ENCODE results near the gene EPHA4. TPM values are rescaled to one million over a fixed set of nuclear protein-coding genes. Genes with fewer than 3 reads are reported as not detected.

Gene EPHA4
- total RNA-seq, 2 experiments from 2014 or later = 6.3 to 7.0 TPM

DNA sequence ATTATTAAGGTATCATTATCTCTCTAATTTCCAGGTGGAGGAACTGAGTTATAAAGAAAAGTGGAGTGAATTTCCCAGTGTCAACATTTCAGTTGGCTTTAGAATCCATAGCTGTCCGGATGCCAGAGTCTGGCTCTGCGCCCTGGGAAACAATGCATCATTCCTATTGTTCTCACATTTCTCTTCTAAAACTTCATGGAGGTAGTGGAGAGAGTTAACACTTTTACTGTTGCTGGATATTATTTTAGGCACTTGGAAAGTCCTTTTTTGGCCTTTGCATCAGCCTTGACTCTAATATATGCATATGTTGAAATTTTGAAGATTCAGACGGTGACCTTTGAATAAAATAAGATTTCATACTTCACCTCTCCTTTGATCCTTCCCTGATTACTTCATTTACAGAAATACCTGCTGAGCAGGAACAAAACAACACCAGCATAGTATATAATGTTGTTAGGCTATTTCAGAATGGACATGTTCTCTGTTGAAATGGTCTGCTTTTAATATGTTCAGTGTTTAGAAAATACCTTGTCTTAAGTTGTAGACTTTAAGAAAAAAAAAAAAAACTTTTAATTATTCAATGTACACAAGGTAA is 148.8 kb downstream of the EPHA4 start:
- intact Hi-C loops (cut with micrococcal nuclease) = no loop called here
- DNase-seq = no peak
- CTCF ChIA-PET = no interaction called here
- no peak overlapping the region for H3K27ac Mint-ChIP-seq
- H3K36me3 Mint-ChIP-seq = peaks cover 20% of the 10 kb centered on the region
- no peak overlapping the region for H3K4me3 Mint-ChIP-seq
- peaks cover 2% of the 10 kb centered on the region for H3K9me3 Mint-ChIP-seq
- POLR2A ChIA-PET = no interaction called here
- H3K27me3 Mint-ChIP-seq = no peaks in the 10 kb centered on the region
- peaks cover 20% of the 10 kb centered on the region for H3K4me1 Mint-ChIP-seq (ENCODE audit: low read depth)

DNA sequence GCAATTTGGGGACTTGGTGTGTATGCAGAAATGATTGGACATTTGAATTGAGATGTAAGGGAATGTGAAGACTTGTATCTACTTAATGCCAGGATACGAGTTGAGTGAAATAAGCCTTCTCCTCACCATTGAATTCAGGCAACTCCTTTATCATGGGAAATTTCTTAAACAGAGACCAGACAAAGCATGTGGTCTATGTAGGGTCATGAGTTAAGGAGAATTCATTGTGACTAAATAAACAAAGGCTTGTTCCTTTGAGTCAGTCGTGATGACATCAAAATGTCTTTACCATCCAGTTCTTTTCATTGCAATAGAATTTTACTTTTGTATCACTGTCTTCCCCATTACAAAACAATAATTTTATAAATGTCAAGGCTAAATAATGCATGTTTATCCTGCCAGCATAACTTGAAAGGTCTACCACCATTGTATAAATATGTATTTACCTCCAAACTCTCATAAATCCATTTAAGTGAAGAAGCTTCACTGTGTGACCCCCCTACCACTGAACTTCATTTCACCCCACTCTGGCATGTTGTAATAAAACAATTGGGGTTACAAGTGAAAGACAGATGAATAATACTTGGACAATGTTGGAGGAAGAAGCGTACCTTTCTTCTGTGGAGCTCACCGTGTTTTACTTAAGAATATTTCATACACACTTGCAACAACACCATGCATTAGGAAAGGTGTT is 149.4 kb downstream of the EPHA4 start:
- Mint-ChIP-seq H3K4me3 (no peak overlapping the region), H3K9me3 (peaks cover 2% of the 10 kb centered on the region), H3K36me3 (peaks cover 20% of the 10 kb centered on the region), H3K4me1 (ENCODE audit: low read depth) (peaks cover 20% of the 10 kb centered on the region), H3K27me3 (no peaks in the 10 kb centered on the region), H3K27ac (no peak overlapping the region)
- POLR2A ChIA-PET = no interaction called here
- DNase-seq = no peak
- intact Hi-C loops (cut with micrococcal nuclease) = no loop called here
- CTCF ChIA-PET = no interaction called here

DNA sequence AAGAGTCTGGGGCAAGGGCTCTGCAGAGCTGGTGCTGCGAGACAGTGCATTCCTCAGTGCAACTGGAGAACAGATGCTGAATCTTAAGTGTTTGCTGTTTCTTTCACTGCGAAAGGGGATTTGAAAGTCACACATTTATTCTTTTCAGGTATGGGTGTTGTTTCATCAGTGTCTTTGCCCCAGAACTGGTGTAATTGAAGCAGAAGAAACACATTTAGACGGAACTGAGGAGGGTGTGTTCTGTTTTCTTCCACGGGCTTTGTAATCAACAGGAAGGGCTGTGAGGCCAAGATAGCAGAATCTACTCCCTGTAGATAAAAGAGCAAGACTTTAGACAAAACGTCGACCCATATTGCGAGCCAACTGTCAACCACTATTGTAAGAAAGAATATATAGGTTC is 151.9 kb downstream of the EPHA4 start:
- Mint-ChIP-seq H3K9me3 (peaks cover 2% of the 10 kb centered on the region), H3K4me3 (peak overlapping the region; percentile 8), H3K4me1 (ENCODE audit: low read depth) (peaks cover 20% of the 10 kb centered on the region), H3K36me3 (peaks cover 15% of the 10 kb centered on the region), H3K27me3 (no peaks in the 10 kb centered on the region), H3K27ac (peak overlapping the region; percentile 44)
- intact Hi-C loops (cut with micrococcal nuclease) = no loop called here
- DNase-seq = no peak
- ChIA-PET POLR2A (no interaction called here), CTCF (no interaction called here)

DNA sequence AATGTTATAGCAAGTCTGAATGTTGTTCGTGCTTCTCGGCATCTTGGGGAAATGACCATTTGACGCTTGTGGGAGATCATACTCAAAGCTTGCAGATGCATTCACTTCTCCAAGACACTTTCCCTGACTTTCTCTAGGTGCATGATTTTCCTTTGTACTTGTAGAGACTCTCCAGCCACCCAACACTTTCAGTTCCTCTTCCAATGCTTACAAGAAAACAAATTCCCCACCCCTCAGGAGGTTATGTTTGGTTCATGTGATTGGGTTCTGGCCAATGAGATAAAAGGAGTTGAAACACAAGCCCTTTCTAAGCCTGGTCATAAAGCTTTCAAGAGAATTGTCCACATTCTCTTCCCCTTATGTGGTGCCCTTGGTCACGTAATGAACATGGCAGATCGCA is 156.3 kb downstream of the EPHA4 start:
- Mint-ChIP-seq H3K4me1 (ENCODE audit: low read depth) (peaks cover 14% of the 10 kb centered on the region), H3K27ac (no peak overlapping the region), H3K36me3 (no peaks in the 10 kb centered on the region), H3K4me3 (no peak overlapping the region), H3K27me3 (peaks cover 2% of the 10 kb centered on the region), H3K9me3 (no peaks in the 10 kb centered on the region)
- POLR2A ChIA-PET = no interaction called here
- DNase-seq = no peak
- intact Hi-C loops (cut with micrococcal nuclease) = no loop called here
- CTCF ChIA-PET = no interaction called here

DNA sequence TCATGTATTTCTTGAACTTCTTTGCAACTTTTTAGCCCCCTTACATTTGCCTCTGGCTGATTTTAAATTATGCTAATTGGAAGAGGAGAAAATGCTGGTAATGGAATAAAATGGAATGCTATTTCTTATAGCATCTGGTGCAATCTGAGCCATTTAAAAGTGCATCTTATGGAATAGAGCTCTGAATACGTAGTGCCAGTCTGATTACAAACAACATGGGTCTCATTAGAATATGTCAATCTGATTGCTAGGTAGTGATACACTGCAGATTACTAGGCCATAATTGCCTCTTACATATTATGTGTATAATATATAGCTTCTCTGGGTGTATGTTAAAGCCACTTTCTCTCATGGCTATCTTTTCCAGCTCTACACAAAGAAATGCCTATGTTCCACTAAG is 159.1 kb downstream of the EPHA4 start:
- H3K9me3 Mint-ChIP-seq = no peaks in the 10 kb centered on the region
- no peaks in the 10 kb centered on the region for H3K4me1 Mint-ChIP-seq (ENCODE audit: low read depth)
- no peak overlapping the region for H3K4me3 Mint-ChIP-seq
- peaks cover 4% of the 10 kb centered on the region for H3K27me3 Mint-ChIP-seq
- no peak for DNase-seq
- H3K27ac Mint-ChIP-seq = no peak overlapping the region
- intact Hi-C loops (cut with micrococcal nuclease) = no loop called here
- ChIA-PET CTCF (no interaction called here), POLR2A (interaction anchor here (1.6 kb wide), 1 partner anchor 13 kb away, joined by 3 read pairs; no protein-coding TSS in a partner anchor)
- no peaks in the 10 kb centered on the region for H3K36me3 Mint-ChIP-seq

DNA sequence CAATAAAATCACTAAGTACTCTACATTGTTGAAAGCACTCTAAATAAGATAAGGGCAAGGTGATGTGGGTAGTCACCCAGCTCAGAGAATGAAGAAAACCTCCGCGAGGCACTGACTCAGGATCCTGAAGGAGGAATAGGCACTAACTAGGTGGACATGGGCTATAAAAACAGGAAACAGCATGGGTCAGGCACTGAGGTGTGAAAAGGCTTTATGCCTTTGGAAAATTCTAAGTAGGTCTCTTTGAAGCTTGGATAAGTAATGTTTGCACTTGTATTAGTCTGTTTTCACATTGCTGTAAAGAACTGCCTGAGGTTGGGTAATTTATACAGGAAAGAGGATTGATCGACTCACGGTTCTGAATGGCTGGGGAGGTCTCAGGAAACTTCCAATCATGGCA is 161.6 kb downstream of the EPHA4 start:
- Mint-ChIP-seq H3K27me3 (peaks cover 4% of the 10 kb centered on the region), H3K4me3 (no peak overlapping the region), H3K4me1 (ENCODE audit: low read depth) (no peaks in the 10 kb centered on the region), H3K27ac (no peak overlapping the region), H3K9me3 (peaks cover 7% of the 10 kb centered on the region), H3K36me3 (no peaks in the 10 kb centered on the region)
- CTCF ChIA-PET = interaction anchor here (1.3 kb wide), 1 partner anchor 15 kb away, joined by 3 read pairs; no protein-coding TSS in a partner anchor
- POLR2A ChIA-PET = no interaction called here
- intact Hi-C loops (cut with micrococcal nuclease) = no loop called here
- no peak for DNase-seq

DNA sequence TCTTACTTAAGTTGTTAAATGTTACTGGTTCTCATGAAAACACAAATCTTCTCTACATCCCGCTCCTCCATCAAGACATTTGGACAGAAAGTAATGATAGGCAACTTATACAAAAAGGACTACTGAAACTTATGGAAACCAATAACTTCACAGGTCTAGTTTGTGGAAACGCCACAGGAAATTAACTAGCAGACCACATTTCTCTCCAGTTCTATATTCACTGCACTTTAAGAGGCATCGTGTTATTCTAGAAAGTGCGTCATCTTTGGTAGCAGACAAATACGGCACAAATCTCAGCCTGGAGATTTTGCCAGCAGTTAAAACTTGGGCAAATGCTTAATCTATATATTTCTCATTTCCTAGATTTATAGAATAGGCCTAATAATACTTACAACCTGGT is 164.3 kb downstream of the EPHA4 start:
- Mint-ChIP-seq H3K4me1 (ENCODE audit: low read depth) (no peaks in the 10 kb centered on the region), H3K9me3 (peaks cover 7% of the 10 kb centered on the region), H3K4me3 (no peak overlapping the region), H3K27ac (no peak overlapping the region), H3K27me3 (peaks cover 5% of the 10 kb centered on the region), H3K36me3 (no peaks in the 10 kb centered on the region)
- intact Hi-C loops (cut with micrococcal nuclease) = no loop called here
- CTCF ChIA-PET = no interaction called here
- POLR2A ChIA-PET = no interaction called here
- DNase-seq = no peak

DNA sequence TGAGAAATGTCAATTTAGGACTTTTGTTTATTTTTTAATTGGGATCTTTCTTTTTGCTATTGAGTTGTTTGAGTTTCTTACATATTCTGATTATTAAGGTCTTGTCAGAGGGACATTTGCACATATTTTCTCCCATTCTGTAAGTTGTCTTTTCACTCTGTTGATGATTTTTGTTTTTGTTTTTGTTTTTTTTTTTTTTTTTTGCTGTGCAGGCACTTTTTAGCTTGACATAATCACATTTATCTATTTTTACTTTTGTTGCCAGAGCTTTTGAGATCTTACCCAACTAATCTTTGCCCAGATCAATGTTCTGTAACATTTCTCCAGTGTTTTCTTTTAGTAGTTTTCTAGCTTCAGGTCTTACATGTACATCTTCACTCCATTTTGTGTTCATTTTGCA is 166.6 kb downstream of the EPHA4 start:
- POLR2A ChIA-PET = no interaction called here
- Mint-ChIP-seq H3K4me3 (no peak overlapping the region), H3K4me1 (ENCODE audit: low read depth) (no peaks in the 10 kb centered on the region), H3K9me3 (peaks cover 7% of the 10 kb centered on the region), H3K36me3 (no peaks in the 10 kb centered on the region), H3K27me3 (peaks cover 1% of the 10 kb centered on the region), H3K27ac (no peak overlapping the region)
- CTCF ChIA-PET = no interaction called here
- DNase-seq = no peak
- intact Hi-C loops (cut with micrococcal nuclease) = no loop called here

DNA sequence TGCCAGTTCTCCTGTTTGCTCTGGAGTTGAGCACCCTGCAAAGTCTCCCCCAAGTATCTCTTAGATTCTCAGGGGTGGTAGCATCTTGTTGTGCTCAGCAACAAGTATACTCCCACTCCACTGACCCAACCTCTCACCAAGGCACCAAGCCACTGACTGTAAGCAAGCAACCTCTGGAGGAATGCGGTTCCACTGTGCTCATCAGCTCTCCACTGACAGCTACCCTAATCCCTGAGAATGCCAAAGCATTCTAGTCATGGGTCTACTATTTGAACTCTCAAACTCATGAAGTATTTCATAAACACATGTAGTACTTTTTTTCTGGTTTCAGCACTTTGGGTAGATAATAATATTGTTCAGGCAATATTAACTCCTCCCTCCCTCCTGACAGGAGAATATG is 170.0 kb downstream of the EPHA4 start:
- Mint-ChIP-seq H3K27me3 (peaks cover 1% of the 10 kb centered on the region), H3K36me3 (no peaks in the 10 kb centered on the region), H3K4me1 (ENCODE audit: low read depth) (no peaks in the 10 kb centered on the region), H3K9me3 (peaks cover 7% of the 10 kb centered on the region), H3K27ac (no peak overlapping the region), H3K4me3 (no peak overlapping the region)
- POLR2A ChIA-PET = no interaction called here
- CTCF ChIA-PET = no interaction called here
- no peak for DNase-seq
- intact Hi-C loops (cut with micrococcal nuclease) = no loop called here

DNA sequence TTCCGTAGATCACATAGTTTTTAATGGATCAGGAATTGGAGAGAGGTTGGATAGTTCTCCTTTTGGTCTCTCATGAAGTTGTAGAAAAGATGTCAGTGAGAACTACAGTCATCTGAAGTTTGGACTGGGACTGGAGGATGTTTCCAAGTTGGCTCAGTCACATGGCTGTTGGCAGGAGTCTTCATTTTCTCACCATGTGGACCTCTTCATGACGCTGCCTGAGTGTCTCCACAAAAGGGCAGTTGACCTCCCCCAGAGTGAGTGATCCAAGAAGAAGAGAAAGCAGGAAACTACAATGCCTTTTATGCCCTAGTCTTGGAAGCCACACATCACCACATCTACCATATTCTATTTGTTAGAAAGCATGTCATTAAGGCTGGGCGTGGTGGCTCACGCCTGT is 171.7 kb downstream of the EPHA4 start:
- H3K4me1 Mint-ChIP-seq (ENCODE audit: low read depth) = no peaks in the 10 kb centered on the region
- H3K4me3 Mint-ChIP-seq = no peak overlapping the region
- no peaks in the 10 kb centered on the region for H3K36me3 Mint-ChIP-seq
- intact Hi-C loops (cut with micrococcal nuclease) = no loop called here
- H3K9me3 Mint-ChIP-seq = no peaks in the 10 kb centered on the region
- H3K27ac Mint-ChIP-seq = no peak overlapping the region
- no peak for DNase-seq
- CTCF ChIA-PET = no interaction called here
- H3K27me3 Mint-ChIP-seq = peaks cover 1% of the 10 kb centered on the region
- POLR2A ChIA-PET = no interaction called here

DNA sequence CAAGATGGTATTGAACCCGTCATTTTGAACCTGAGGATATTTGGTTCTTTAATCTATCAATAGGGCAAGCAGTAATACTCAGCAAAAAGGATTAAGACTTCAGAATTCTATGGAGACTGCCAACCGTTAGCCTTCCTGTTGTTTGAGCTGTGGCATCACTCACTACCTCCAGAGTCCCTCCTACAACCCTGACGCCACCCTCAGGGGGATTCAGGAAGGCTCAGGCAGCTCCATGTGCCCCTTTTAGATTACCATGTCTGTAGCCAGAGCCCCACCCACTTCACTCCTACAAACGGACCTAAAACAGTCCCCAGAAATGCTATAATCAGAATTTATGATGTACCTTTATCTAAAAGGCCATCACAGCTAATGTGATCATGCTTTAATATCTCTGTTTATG is 172.9 kb downstream of the EPHA4 start:
- Mint-ChIP-seq H3K36me3 (no peaks in the 10 kb centered on the region), H3K9me3 (no peaks in the 10 kb centered on the region), H3K27ac (no peak overlapping the region), H3K27me3 (peaks cover 1% of the 10 kb centered on the region), H3K4me1 (ENCODE audit: low read depth) (no peaks in the 10 kb centered on the region), H3K4me3 (no peak overlapping the region)
- POLR2A ChIA-PET = no interaction called here
- intact Hi-C loops (cut with micrococcal nuclease) = no loop called here
- CTCF ChIA-PET = no interaction called here
- no peak for DNase-seq

DNA sequence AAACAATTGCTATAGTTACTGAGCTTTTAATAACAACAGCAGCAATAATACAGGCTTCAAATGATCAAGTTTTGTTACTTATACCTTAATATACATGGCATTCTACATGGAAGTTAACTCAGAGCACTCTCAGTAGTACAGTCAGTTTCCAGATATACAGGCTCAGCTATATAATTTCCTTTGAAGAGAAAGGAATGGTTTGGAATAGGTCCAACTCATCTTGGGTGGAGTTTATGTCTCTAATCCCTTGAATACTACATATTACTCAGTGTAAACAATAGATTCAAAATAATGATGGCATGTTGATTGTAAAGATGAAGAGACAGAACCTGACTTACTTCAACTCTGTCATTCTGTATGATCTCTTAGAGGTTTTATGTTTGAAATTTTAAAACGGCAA is 174.9 kb downstream of the EPHA4 start:
- peaks cover 4% of the 10 kb centered on the region for H3K4me1 Mint-ChIP-seq (ENCODE audit: low read depth)
- no peak overlapping the region for H3K4me3 Mint-ChIP-seq
- ChIA-PET POLR2A (no interaction called here), CTCF (no interaction called here)
- intact Hi-C loops (cut with micrococcal nuclease) = no loop called here
- no peak overlapping the region for H3K27ac Mint-ChIP-seq
- no peak for DNase-seq
- H3K36me3 Mint-ChIP-seq = no peaks in the 10 kb centered on the region
- H3K9me3 Mint-ChIP-seq = no peaks in the 10 kb centered on the region
- H3K27me3 Mint-ChIP-seq = no peaks in the 10 kb centered on the region

DNA sequence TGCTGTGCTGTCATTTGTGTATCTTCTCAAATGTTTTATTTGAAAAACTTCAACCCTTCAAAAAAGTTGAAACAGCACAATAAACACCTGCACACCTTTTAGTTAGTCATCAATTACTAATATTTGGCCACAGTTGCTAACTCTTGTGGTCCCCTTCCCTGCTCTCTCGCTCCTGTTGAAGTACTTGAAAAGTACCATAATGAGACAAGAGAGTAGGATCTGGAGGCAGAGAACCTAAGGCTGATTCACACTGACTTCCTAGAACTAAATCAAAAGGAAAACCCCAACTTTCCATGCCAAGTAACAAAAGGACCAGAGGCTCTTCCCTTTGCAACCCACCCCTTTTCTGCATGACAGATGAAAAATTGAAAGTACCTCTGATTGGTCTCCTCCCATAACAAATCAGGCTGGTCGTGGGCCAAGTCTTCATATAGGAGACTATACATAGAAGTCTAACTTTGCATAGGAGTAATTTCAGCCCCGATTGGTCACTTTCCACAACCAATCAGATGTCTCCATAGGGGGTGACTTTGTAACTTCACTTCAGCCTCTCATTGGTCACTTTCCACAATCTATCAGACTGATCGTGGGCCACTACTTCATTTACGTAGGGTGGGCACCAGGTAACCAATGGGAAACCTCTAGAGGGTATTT is 179.7 kb downstream of the EPHA4 start:
- no peak overlapping the region for H3K27ac Mint-ChIP-seq
- peak; percentile 12 for DNase-seq
- H3K36me3 Mint-ChIP-seq = no peaks in the 10 kb centered on the region
- POLR2A ChIA-PET = no interaction called here
- H3K4me1 Mint-ChIP-seq (ENCODE audit: low read depth) = peaks cover 9% of the 10 kb centered on the region
- H3K4me3 Mint-ChIP-seq = no peak overlapping the region
- CTCF ChIA-PET = no interaction called here
- no peaks in the 10 kb centered on the region for H3K9me3 Mint-ChIP-seq
- intact Hi-C loops (cut with micrococcal nuclease) = loop anchor here (5.0 kb wide), 1 partner anchor 180 kb away; the partner anchor contains the start of gene EPHA4
- H3K27me3 Mint-ChIP-seq = peaks cover 4% of the 10 kb centered on the region

Measured in activated CD4-positive, alpha-beta memory T cell treated with anti-CD3 and anti-CD28 coated beads for 36 hours (primary cell).